HG03095 (cell line): ENCODE measurements around the gene TMEM132C.

Experiments used
- ATAC-seq: cut with Tn5 transposase; IDR thresholded peaks from one replicate; pipeline ENCODE4 v1.9.1; 2021; ENCODE audit warnings: moderate library complexity; ENCODE audit not compliant: unreplicated experiment

Gene TMEM132C

DNA sequence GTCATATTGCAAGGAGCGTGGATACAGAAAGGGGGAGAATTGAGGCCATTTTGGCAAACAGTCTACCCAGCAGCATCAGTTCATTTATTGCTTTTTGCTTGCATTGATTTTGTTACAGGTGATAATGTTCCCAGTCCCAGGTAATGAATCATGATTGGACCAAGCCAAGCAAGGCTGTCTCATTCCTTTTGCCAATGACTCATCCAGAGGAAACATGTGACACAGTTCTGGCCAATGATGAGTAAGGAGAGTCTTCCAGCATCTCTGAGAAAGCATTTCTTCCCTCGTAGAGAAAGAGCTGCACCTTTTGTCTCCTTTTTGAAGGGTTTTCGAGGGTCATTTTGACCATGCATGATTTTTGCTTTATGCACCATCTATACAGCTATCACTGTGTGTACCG lies 488.6 kb downstream of the TMEM132C start:
- ATAC-seq, result no peak
